GM12873 (cell line): Measurements from ENCODE around the gene PSD2.

Experiments
- CTCF ChIP-seq: IDR thresholded peaks from 2 replicates; pipeline ENCODE4 v1.5.1; 2012; ENCODE audit warnings: low read depth, mild to moderate bottlenecking, moderate library complexity, low read length, control low read depth; ENCODE audit not compliant: insufficient read depth; ENCODE audit errors: missing control alignments

PSD2 gene

GRCh38 chr5:139828207-139828895 is 32.7 kb downstream of the PSD2 start:
- no peak for TF ChIP-seq CTCF

- no peak for TF ChIP-seq CTCF
These were observed 33.9 kb downstream of the PSD2 start for GRCh38 chr5:139829471-139829870.

GRCh38 chr5:139831624-139832023 is 36.0 kb downstream of the PSD2 start:
- no peak for TF ChIP-seq CTCF

- no peak for TF ChIP-seq CTCF
These were observed 37.9 kb downstream of the PSD2 start for GRCh38 chr5:139833525-139833924.

- TF ChIP-seq CTCF = no peak
These were observed 40.0 kb downstream of the PSD2 start for GRCh38 chr5:139835656-139836055.

GRCh38 chr5:139836469-139837208 is 41.0 kb downstream of the PSD2 start:
- TF ChIP-seq CTCF = no peak

- TF ChIP-seq CTCF = no peak
These were observed 42.2 kb downstream of the PSD2 start for GRCh38 chr5:139837711-139838380.
